Endothelial cell of umbilical vein (primary cell): ENCODE results near the gene AP2B1. TPM values are rescaled to one million over a fixed set of nuclear protein-coding genes. Genes with fewer than 3 reads are reported as not detected.

ENCODE experiments used
- BruUV-seq: library from RNA; stranded (reverse); fragments of 400-500 nt; replicated peaks from 2 replicates; lab custom pipeline; 2021; lab: Mats Ljungman, UMichigan
- CTCF ChIA-PET: fragments of 300-600, 350-600 bp; sonication (Branson Sonifier 250); formaldehyde crosslinking; loops from one replicate; lab custom pipeline; 2021; ENCODE audit warnings: antibody characterized with exemption, inconsistent platforms; lab: Charles Lee
- POLR2A ChIA-PET: fragments of 300-600, 350-600 bp; sonication (Branson Sonifier 250); formaldehyde crosslinking; loops from one replicate; lab custom pipeline; 2021; ENCODE audit warnings: antibody characterized with exemption, inconsistent platforms; lab: Charles Lee
- DNase-seq: peaks from one replicate; pipeline ENCODE4 v3.0.0-alpha.2; 2011; ENCODE audit warnings: low read depth, low spot score
- FAIRE-seq: peaks from 2 replicates; lab custom pipeline; 2011; peaks lifted over from hg19 to GRCh38; lab: Jason Lieb, UNC
- H2AFZ ChIP-seq: 2 replicates; pipeline ENCODE4 v1.6.0; 2012; ENCODE audit warnings: low read depth, low read length, control low read depth, inconsistent platforms
- H3K27ac ChIP-seq: 2 replicates; pipeline ENCODE4 v1.5.1; 2011; ENCODE audit warnings: low read depth, mild to moderate bottlenecking, control low read depth, low read length, moderate library complexity; ENCODE audit not compliant: insufficient read depth
- H3K27me3 ChIP-seq, 2 experiments: 2 replicates each; pipeline versions ENCODE4 v1.6.0 to v1.6.1; 2011; ENCODE audit warnings: low read length in 2 of 2, mixed read lengths in 1 of 2; ENCODE audit not compliant: control insufficient read depth in 2 of 2, insufficient read depth in 2 of 2
- H3K36me3 ChIP-seq, 2 experiments: 2 replicates in 1 of 2; 3 replicates in 1 of 2; pipeline ENCODE4 v1.5.1; 2011; ENCODE audit warnings: low read length in 2 of 2, mild to moderate bottlenecking in 1 of 2, moderate library complexity in 1 of 2; ENCODE audit not compliant: control insufficient read depth in 2 of 2, insufficient read depth in 2 of 2; ENCODE audit errors: extremely low read depth in 1 of 2
- H3K4me1 ChIP-seq: 3 replicates; pipeline ENCODE4 v1.5.1; 2011; ENCODE audit warnings: mild to moderate bottlenecking, low read length; ENCODE audit not compliant: control insufficient read depth, insufficient read depth; ENCODE audit errors: extremely low read depth
- H3K4me2 ChIP-seq: 2 replicates; pipeline ENCODE4 v1.6.1; 2011; ENCODE audit warnings: low read length, control low read depth, mixed read lengths; ENCODE audit not compliant: insufficient read depth
- H3K4me3 ChIP-seq, 3 experiments: fragments of 200-600 bp in 1 of 3; sonication (generic), shearing (Covaris generic) in 1 of 3; replicated peaks in 1 of 3; 2 replicates each; pipeline ENCODE4 v1.5.1; 2011 to 2016; ENCODE audit warnings: control low read depth in 3 of 3, low read length in 3 of 3, mild to moderate bottlenecking in 2 of 3, inconsistent platforms in 1 of 3, low read depth in 1 of 3, moderate library complexity in 1 of 3; ENCODE audit not compliant: insufficient read depth in 1 of 3
- H3K79me2 ChIP-seq: 2 replicates; pipeline ENCODE4 v1.6.0; 2012; ENCODE audit warnings: low read length, inconsistent platforms; ENCODE audit not compliant: control insufficient read depth, insufficient read depth
- H3K9ac ChIP-seq: replicated peaks from 2 replicates; pipeline ENCODE3; 2011; ENCODE audit warnings: low read length, control low read depth; ENCODE audit not compliant: insufficient read depth; ENCODE audit errors: extremely low read depth
- H3K9me1 ChIP-seq: replicated peaks from 3 replicates; pipeline ENCODE4 v1.6.0; 2011; ENCODE audit warnings: mild to moderate bottlenecking, low read length; ENCODE audit not compliant: control insufficient read depth, insufficient read depth; ENCODE audit errors: extremely low read depth
- H3K9me3 ChIP-seq: replicated peaks from 2 replicates; pipeline ENCODE4 v1.5.1; 2012; ENCODE audit warnings: low read length, inconsistent platforms; ENCODE audit not compliant: control insufficient read depth, insufficient read depth
- H4K20me1 ChIP-seq: replicated peaks from 2 replicates; pipeline ENCODE3; 2011; ENCODE audit warnings: mild to moderate bottlenecking, low read length; ENCODE audit not compliant: control insufficient read depth, insufficient read depth; ENCODE audit errors: extremely low read depth
- EZH2 ChIP-seq: IDR thresholded peaks from 2 replicates; pipeline ENCODE4 v1.6.1; 2012; ENCODE audit warnings: borderline replicate concordance, low read depth, mild to moderate bottlenecking, moderate library complexity, low read length, inconsistent platforms; ENCODE audit not compliant: severe bottlenecking
- FOS ChIP-seq: IDR thresholded peaks from 2 replicates; pipeline ENCODE4 v1.6.1; 2011; ENCODE audit warnings: mild to moderate bottlenecking, low read length, moderate library complexity, borderline replicate concordance; ENCODE audit not compliant: insufficient read depth
- GATA2 ChIP-seq: IDR thresholded peaks from 2 replicates; pipeline ENCODE4 v1.7.0; 2011; ENCODE audit warnings: low read depth, mild to moderate bottlenecking, moderate library complexity, mixed read lengths, low read length; ENCODE audit not compliant: insufficient read length, insufficient read depth
- JUN ChIP-seq: IDR thresholded peaks from 2 replicates; pipeline ENCODE4 v1.6.1; 2011; ENCODE audit warnings: borderline replicate concordance, low read depth; ENCODE audit not compliant: insufficient read length, insufficient read depth
- MYC ChIP-seq: IDR thresholded peaks from one replicate; pipeline ENCODE4 v1.6.1; 2011; ENCODE audit warnings: mild to moderate bottlenecking, low read depth, low read length
- POLR2A ChIP-seq: IDR thresholded peaks from 2 replicates; pipeline ENCODE4 v1.6.1; 2012; ENCODE audit warnings: low read depth, mild to moderate bottlenecking, control low read depth, low read length
- POLR2AphosphoS5 ChIP-seq: IDR thresholded peaks from 2 replicates; pipeline ENCODE4 v1.6.1; 2012; ENCODE audit warnings: low read depth, mild to moderate bottlenecking, control low read depth, low read length, moderate library complexity; ENCODE audit not compliant: insufficient read depth
- dilution Hi-C: fragments of 300-500 bp; cut with MboI; formaldehyde crosslinking; loops from one replicate; pipeline ENCODE4 v1.15.0; 2019; ENCODE audit warnings: low sequenced_read_pairs; ENCODE audit not compliant: extremely low pct_ligation_motif_present
- intact Hi-C: fragments of 100-400 bp; cut with micrococcal nuclease; formaldehyde crosslinking; loops from one replicate; pipeline ENCODE4 v1.10.0; 2022
- polyA plus RNA-seq, 4 experiments: library from polyadenylated mRNA; depleted of rRNA in 3 of 4; stranded (reverse) in 3 of 4; unstranded in 1 of 4; fragments of >200 nt; gene quantifications; 2 replicates each; pipeline versions ENCODE4 v1.2.1 to v1.2.3, GENCODE V29; 2011 to 2012; ENCODE audit warnings: missing spikeins in 1 of 4
- total RNA-seq: library from RNA; stranded (reverse); gene quantifications from 2 replicates; pipeline ENCODE4 v1.2.3, GENCODE V29; 2021
- TF ChIP-seq, protein P1 (sequence below), 2 donors: IDR thresholded peaks; 1 replicate in 1 of 2; 2 replicates in 1 of 2; pipeline ENCODE4 v1.5.1; 2011; ENCODE audit warnings: low read length in 2 of 2, mild to moderate bottlenecking in 2 of 2, moderate library complexity in 2 of 2, control low read depth in 1 of 2, inconsistent platforms in 1 of 2, low read depth in 1 of 2; ENCODE audit not compliant: insufficient read depth in 1 of 2; ENCODE audit errors: extremely low read depth in 1 of 2
- TF ChIP-seq, protein P2 (sequence below): IDR thresholded peaks from 2 replicates; pipeline ENCODE4 v1.6.1; 2011; ENCODE audit not compliant: insufficient read depth, insufficient read length

The AP2B1 gene
- total and polyA plus RNA-seq, 2 donors (not counting 3 experiments of a cell fraction or from before 2014, with no cell fraction given), result 106 to 198 TPM

DNA sequence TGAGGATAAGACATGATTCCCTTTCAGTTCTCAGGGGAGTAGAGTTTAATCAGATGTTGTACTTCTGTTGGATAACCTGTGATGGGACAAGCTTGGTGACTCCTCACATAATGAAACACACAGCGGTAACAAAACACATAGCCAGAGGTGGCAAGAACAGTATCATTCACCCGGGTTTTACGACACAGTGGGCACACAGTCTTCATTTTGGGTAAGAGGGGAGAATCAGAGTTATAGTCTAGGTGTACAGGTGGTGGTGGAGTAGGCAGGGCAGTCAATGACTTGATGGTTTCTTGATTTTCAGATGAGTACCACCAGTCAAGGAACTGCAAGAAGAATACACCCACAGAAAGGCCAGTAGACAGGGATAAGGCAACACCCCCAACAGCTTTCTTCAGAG lies 11.4 kb upstream of the AP2B1 start:
- FAIRE-seq (no peak), DNase-seq (no peak)
- Histone ChIP-seq H3K9ac (no peak overlapping the region), H3K4me2 (no peak overlapping the region), H3K4me3 (no peak overlapping the region), H4K20me1 (no peaks in the 10 kb centered on the region), H3K36me3 (peaks cover 2% of the 10 kb centered on the region in 2 experiments), H2AFZ (no peak overlapping the region), H3K9me1 (no peaks in the 10 kb centered on the region), H3K79me2 (peaks cover 8% of the 10 kb centered on the region), H3K27me3 (no peaks in the 10 kb centered on the region), H3K27ac (no peak overlapping the region), H3K4me1 (peaks cover 12% of the 10 kb centered on the region), H3K9me3 (no peaks in the 10 kb centered on the region)
- POLR2A ChIA-PET, result interaction anchor here (0.6 kb wide), 1 partner anchor 29 kb away, joined by 5 read pairs; no protein-coding TSS in a partner anchor
- TF ChIP-seq GATA2 (no peak), FOS (no peak), MYC (no peak), EZH2 (no peak), JUN (no peak), POLR2A (no peak)
- dilution Hi-C loops (no loop called here), intact Hi-C loops (no loop called here)
- no TSS peak for BruUV-seq
- CTCF ChIA-PET, result interaction anchor here (0.8 to 1.2 kb wide), 2 partner anchors 10 to 29 kb away, joined by 4 to 5 read pairs; no protein-coding TSS in a partner anchor

DNA sequence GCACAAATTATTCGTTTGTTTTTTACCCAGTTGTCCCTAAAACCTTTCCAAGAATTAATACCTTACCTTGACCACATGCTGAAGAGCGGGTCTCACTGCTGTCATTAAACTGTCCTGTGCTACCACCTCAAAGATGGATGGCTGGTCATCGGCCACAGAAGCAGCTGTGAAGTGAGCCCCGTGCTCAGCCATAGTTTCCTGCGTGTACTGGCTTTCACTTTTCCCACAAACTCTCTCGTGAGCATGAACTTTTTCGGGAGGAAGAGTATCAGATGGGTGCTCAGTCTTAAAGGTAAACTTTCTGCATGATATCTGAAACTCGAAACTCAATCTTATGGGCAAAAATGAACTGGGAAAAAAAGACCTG lies 9.3 kb upstream of the AP2B1 start:
- Histone ChIP-seq H3K4me2 (peak overlapping the region; percentile 83), H3K27me3 (no peaks in the 10 kb centered on the region), H3K27ac (no peak overlapping the region), H3K9ac (peak overlapping the region; percentile 77), H3K36me3 (peaks cover 0 to 2% of the 10 kb centered on the region in 2 experiments), H4K20me1 (no peaks in the 10 kb centered on the region), H3K79me2 (no peaks in the 10 kb centered on the region), H2AFZ (peak overlapping the region; percentile 71), H3K9me1 (no peaks in the 10 kb centered on the region), H3K4me1 (peaks cover 12% of the 10 kb centered on the region), H3K9me3 (no peaks in the 10 kb centered on the region), H3K4me3 (peak overlapping the region; percentile 60 to 77 (median 64))
- TF ChIP-seq, protein P1, sequence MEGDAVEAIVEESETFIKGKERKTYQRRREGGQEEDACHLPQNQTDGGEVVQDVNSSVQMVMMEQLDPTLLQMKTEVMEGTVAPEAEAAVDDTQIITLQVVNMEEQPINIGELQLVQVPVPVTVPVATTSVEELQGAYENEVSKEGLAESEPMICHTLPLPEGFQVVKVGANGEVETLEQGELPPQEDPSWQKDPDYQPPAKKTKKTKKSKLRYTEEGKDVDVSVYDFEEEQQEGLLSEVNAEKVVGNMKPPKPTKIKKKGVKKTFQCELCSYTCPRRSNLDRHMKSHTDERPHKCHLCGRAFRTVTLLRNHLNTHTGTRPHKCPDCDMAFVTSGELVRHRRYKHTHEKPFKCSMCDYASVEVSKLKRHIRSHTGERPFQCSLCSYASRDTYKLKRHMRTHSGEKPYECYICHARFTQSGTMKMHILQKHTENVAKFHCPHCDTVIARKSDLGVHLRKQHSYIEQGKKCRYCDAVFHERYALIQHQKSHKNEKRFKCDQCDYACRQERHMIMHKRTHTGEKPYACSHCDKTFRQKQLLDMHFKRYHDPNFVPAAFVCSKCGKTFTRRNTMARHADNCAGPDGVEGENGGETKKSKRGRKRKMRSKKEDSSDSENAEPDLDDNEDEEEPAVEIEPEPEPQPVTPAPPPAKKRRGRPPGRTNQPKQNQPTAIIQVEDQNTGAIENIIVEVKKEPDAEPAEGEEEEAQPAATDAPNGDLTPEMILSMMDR (IDR thresholded peaks at IDR 0.05; ENCODE audit: extremely low read depth in 1 of 2, insufficient read depth in 1 of 2, low read depth in 1 of 2, low read length in 2 of 2), result no peak
- TF ChIP-seq FOS (no peak), MYC (no peak), EZH2 (no peak), POLR2A (no peak), JUN (no peak), POLR2AphosphoS5 (no peak), GATA2 (no peak)
- TF ChIP-seq, protein P2, sequence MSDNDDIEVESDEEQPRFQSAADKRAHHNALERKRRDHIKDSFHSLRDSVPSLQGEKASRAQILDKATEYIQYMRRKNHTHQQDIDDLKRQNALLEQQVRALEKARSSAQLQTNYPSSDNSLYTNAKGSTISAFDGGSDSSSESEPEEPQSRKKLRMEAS, result no peak
- intact Hi-C loops (loop anchor here (1.0 kb wide), 3 partner anchors 9 to 37 kb away; partner anchors contain the start of gene AP2B1), dilution Hi-C loops (no loop called here)
- DNase-seq (no peak), FAIRE-seq (peak; percentile 55)
- CTCF ChIA-PET, result interaction anchor here (0.8 to 2.2 kb wide), 11 partner anchors 9 to 407 kb away, joined by 3 to 13 read pairs (median 4); partner anchors contain the start of genes AP2B1 and SLFN12L
- POLR2A ChIA-PET, result interaction anchor here (1.4 to 1.8 kb wide), 2 partner anchors 9 to 11 kb away, joined by 5 read pairs; no protein-coding TSS in a partner anchor
- no TSS peak for BruUV-seq
